Testis (tissue), 2 donors: ENCODE results near the gene KLHL3.

ENCODE experiments used
- POLR2A ChIP-seq: fragments of 450-650 bp; IDR thresholded peaks from one replicate; pipeline ENCODE4 v1.6.1; 2017; ENCODE audit warnings: antibody characterized with exemption, mild to moderate bottlenecking, moderate library complexity
- TF ChIP-seq, protein P1 (sequence below), 3 experiments: fragments of 450-650 bp in 2 of 3; fragments of 200-600 bp in 1 of 3; sonication (generic) in 1 of 3; IDR thresholded peaks; one replicate each; pipeline ENCODE4 v1.5.1; 2016 to 2019; ENCODE audit warnings: antibody characterized with exemption in 3 of 3, mild to moderate bottlenecking in 2 of 3, moderate library complexity in 1 of 3

DNA sequence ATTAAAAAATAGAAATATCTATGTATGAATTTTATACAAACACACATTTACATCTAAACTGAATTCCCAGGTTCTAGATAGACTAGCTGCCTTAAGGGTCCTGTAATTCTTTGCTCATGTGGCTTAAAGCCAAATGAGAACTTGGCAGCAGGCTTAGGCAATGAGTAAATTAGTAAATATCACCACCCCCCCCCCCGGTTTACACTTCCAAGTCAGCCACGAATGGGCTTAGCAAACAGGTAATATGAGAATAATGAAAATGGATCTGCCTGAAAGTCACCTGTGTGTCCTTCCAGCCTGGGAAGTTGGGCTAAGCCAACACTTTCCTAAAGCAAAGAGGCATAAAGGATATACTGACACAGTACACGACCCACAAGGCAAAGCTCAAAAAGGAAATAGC is 108.6 kb downstream of the KLHL3 start:
- TF ChIP-seq, protein P1, sequence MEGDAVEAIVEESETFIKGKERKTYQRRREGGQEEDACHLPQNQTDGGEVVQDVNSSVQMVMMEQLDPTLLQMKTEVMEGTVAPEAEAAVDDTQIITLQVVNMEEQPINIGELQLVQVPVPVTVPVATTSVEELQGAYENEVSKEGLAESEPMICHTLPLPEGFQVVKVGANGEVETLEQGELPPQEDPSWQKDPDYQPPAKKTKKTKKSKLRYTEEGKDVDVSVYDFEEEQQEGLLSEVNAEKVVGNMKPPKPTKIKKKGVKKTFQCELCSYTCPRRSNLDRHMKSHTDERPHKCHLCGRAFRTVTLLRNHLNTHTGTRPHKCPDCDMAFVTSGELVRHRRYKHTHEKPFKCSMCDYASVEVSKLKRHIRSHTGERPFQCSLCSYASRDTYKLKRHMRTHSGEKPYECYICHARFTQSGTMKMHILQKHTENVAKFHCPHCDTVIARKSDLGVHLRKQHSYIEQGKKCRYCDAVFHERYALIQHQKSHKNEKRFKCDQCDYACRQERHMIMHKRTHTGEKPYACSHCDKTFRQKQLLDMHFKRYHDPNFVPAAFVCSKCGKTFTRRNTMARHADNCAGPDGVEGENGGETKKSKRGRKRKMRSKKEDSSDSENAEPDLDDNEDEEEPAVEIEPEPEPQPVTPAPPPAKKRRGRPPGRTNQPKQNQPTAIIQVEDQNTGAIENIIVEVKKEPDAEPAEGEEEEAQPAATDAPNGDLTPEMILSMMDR (IDR thresholded peaks at IDR 0.05), result no peak
- no peak for TF ChIP-seq POLR2A
